Activated CD4-positive, alpha-beta T cell treated with anti-CD3 and anti-CD28 coated beads, Interleukin-2, amount 50 U/mL, for 4 hours (primary cell): Measurements from ENCODE around the gene MYLK.

Experiments
- DNase-seq, 2 experiments: peaks; one replicate each; pipeline ENCODE4 v3.0.0-alpha.2; 2020

The MYLK gene

GRCh38 chr3:123877466-123877865, 6.7 kb downstream of the MYLK start:
- DNase-seq = no peak

GRCh38 chr3:123876858-123877257, 7.3 kb downstream of the MYLK start:
- no peak for DNase-seq

DNA sequence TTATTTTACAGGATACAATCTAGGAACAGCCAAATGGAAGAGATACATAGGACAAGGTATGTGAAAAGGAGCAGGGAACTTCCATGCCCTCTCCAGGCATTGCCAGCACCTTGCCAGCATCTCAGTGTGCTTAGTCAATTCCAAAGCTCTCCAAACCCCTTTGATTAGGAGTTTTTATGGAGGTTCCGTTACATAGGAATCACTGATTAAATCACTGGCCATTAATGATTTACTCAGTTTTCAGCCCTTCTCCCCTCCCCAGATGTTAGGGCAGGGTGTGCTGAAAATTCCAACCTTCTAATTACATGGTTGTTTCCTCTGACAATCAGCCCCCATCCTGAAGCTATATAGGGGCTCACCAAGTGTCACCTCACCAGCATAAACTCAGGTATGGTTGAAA, 11.5 kb downstream of the MYLK start:
- no peak for DNase-seq

DNA sequence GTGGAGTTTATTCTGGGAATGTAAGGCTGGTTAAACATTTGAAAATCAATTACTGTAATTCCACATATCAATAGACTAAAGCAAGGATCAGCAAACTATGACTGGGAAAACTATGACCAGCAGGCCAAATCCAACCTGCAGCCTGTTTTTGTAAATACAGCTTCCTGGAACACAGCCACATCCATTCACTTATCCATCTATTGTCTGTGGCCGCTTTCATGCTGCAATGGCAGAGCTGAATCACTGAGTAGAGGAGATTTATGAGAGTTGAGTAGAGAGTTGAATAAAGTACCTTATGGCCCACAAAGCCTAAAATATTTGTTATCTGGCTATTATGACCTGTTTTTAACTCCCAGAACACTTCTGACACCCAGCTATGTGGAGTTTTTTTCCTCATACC, 12.2 kb downstream of the MYLK start:
- DNase-seq = no peak

GRCh38 chr3:123870033-123870432, 14.1 kb downstream of the MYLK start:
- DNase-seq = no peak

DNA sequence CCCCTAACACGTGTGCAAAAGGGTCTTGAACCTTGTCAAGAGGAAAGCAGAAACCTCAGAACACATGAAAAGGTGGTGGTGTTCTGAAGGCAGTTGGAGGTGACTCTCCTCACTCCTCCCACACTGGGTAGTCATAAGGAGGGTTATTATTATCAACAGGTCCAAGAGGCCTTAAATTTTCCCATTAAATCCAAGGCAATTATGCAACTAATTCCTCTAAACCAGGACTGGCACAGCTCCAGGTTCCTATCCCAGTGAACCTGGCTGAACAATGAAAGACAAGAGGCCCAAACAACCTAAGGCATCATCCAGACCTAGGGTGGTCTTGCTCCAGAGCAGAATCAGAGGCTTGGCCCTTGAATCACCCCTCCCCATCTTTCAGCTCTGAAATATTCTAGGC, 15.0 kb downstream of the MYLK start:
- DNase-seq = no peak

DNA sequence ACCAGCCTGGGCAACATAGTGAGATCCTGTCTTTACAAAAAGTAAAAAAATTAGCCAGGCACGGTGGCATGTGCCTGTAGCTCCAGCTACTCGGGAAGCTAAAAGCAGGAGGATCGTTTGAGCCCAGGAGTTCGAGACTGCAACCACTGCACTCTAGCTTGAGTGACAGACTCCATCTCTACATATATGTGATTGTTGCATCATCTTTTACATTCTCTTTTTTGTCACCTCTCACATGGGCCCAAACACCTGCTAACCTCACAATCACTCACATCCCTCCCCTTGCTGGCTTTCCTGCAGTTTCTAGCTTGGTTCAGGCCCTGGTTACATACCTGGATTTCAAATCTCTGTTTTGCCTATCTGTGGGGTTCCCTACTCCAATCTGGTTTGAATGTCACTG, 19.4 kb downstream of the MYLK start:
- no peak for DNase-seq

GRCh38 chr3:123862152-123862551, 22.0 kb downstream of the MYLK start:
- no peak for DNase-seq

- no peak for DNase-seq
Measured at GRCh38 chr3:123861081-123861836, 22.9 kb downstream of the MYLK start.

DNA sequence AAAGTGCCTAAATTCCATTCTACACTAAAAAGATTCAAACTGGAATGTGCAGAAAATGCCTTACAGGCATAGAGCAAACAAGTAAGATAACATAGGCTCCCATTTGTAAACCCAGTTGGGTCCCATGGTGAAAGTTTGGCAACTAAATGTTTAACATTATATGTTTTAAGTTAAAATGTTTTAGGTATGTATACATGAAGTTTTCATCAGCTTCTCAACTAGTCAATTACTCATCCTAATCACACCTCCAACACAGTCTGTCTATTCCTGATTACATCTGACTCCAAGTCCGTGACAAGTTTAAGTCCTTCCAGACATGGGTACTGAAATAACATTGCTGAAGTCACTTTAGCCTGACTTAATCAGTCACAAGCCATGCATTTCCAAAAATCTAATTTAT, 25.0 kb downstream of the MYLK start:
- no peak for DNase-seq

- no peak for DNase-seq
Measured at GRCh38 chr3:123854905-123855304, 29.2 kb downstream of the MYLK start.

DNA sequence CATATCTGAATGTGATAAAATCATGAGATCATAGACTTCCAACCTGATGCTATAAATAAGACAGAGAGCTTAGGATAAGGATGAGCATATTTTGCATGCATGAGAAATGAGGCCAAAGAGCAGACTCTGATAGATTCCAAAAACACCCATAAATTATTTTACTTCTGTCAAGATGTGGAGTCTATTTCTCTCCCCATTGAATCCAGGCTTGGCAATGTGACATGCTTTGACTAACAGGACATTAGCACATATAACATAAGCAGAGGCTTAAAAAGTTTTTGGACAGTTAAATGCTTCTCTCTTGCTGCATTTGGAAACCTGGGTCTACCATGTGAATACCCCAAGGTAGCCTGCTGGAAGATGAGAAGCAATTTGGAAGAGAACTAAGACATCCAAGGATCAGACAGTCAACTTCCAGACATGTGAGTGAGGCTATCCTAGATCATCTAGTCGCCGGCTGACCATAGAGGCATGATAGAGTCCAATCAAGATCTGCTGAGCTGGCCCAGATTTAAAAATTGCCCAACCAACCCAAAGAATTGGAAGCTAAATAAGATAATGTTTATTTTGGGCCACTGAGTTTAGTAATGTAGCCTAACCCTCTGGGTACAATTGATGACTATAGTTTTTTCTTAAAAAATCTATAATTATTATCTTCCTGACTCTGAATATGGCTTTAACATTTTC, 30.3 kb downstream of the MYLK start:
- DNase-seq = no peak

GRCh38 chr3:123847209-123847608, 36.9 kb downstream of the MYLK start:
- DNase-seq = no peak

- DNase-seq = no peak
Measured at GRCh38 chr3:123843668-123844067, 40.5 kb downstream of the MYLK start.

GRCh38 chr3:123842711-123843110, 41.4 kb downstream of the MYLK start:
- no peak for DNase-seq

- DNase-seq = no peak
Measured at GRCh38 chr3:123841476-123842238, 42.5 kb downstream of the MYLK start.

- DNase-seq = no peak
Measured at GRCh38 chr3:123840961-123841360, 43.2 kb downstream of the MYLK start.

DNA sequence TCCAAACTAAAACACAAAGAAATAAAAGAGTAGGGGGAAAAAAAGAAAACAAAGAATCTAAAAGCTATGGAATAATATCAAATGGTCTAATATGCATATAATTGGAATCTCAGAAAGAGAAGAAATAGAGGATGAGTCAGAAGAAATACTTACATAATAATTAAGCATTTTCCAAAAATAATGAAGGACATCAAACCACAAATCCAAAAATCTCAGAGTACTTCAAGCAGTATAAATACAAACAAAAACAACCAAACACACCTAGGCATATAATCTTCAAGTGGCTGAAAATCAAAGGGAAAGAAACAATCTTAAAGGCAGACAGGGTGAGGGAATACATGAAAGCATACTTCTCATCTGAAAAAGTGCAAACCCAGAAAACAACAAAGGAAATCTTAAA, 46.3 kb downstream of the MYLK start:
- DNase-seq = no peak

DNA sequence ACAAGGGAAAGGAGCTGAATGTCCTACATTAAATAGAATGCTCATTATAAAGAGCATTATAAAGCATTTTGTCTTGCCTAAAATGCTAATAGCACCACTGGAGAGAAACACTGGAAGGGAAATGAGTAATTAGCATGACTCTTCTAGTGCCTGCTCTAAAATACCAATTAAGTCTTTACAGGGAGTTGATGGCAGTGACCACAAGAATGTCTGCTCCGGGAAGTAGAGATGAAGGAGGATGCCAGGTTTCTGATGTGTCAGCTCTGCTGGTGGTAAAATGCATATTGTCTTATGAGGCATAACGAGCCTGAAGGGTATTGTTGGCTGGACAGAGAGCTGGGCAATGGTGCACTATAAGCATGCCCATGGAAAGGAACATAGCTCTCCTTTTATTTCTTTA, 49.5 kb downstream of the MYLK start:
- DNase-seq = no peak

DNA sequence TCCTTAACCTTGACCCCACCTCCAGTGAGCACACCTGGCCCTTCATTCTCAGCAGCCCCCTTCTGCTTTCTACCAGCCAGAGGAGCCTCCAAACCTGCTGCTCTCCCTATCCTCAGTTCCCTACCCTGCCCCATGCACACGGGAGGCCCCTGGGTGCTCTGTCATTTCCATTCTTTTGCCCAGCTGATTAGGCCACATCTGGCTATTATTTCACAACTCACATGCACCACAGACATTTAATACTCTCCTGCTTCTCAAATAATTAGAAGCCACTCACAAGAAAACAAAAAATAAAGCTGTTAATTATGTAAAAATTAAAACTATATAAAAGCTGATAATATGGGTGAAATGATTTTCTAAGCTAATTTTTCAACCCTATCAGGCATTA, 50.7 kb downstream of the MYLK start:
- DNase-seq = no peak

GRCh38 chr3:123832692-123833397, 51.3 kb downstream of the MYLK start:
- DNase-seq = no peak

DNA sequence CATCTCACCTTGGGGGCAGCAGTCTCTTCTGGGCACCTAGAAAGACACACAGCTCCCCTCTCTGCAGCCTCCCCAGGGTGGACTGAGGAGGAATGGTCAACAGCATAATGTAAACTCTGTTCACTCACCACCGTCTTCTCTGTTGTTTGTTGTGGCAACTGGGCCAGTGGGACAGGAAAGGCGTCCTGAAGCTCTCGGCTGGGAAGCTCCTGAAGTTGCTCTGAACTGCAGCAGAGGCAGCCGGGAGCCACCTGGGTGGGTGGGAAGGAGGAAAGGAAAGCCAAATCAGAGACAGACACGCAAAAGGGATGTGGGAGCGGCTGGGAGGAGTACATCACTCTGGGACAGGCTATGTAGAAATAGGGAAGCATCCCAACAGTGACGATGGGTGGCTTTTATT, 52.7 kb downstream of the MYLK start:
- DNase-seq = no peak

DNA sequence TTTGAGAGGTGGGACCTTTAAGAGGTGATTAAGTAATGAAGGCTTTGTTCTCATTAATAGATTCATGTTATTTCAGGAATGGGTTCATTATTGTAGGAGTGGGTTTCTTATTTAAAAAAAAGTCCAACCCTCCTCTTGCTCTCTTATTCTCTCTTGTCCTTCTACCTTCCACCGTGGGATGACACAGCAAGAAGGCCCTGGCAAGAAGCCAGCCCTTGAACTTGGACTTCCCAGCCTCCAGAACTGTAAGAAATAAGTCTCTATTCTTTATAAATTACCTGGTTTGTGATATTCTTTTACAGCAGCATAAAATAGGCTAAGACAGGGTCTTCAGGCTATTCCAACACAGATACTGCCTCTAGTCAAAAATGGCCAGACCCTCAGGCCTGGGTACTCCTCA, 62.2 kb downstream of the MYLK start:
- DNase-seq = no peak
